Stimulated activated CD4-positive, alpha-beta T cell treated with anti-CD3 and anti-CD28 coated beads, Interleukin-15, amount 100 ng/mL, for 1 hour (primary cell): ENCODE data around the gene NMU.
"Not testable (repeated sequence)": the region's sequence is repeated elsewhere in the genome, so short reads cannot be mapped to it uniquely, and the experiment has no call there.

ENCODE experiments used
- DNase-seq, 2 donors: peaks; one replicate each; pipeline ENCODE4 v3.0.0-alpha.2; 2020; ENCODE audit warnings: low read depth in 1 of 2, low spot score in 1 of 2

The NMU gene

GRCh38 chr4:55635741-55636655, at the start of gene NMU:
NMU (minus strand) TSS chr4:55636298; CDS start chr4:55636192, 106 bp downstream.
- DNase-seq: no peak

- no peak for DNase-seq
Measured at GRCh38 chr4:55684276-55684675, 48.2 kb upstream of the NMU start.

GRCh38 chr4:55682797-55683196, 46.7 kb upstream of the NMU start:
- not testable (repeated sequence) for DNase-seq

GRCh38 chr4:55682295-55682694, 46.2 kb upstream of the NMU start:
- no peak for DNase-seq

GRCh38 chr4:55681430-55681829, 45.3 kb upstream of the NMU start:
- DNase-seq: no peak

GRCh38 chr4:55675196-55675793, 39.2 kb upstream of the NMU start:
- DNase-seq: no peak

- no peak for DNase-seq
Measured at GRCh38 chr4:55673424-55673823, 37.3 kb upstream of the NMU start.

GRCh38 chr4:55671667-55672066, 35.6 kb upstream of the NMU start:
- DNase-seq: no peak

- no peak for DNase-seq
Measured at GRCh38 chr4:55670695-55671094, 34.6 kb upstream of the NMU start.

GRCh38 chr4:55668449-55668848, 32.4 kb upstream of the NMU start:
- DNase-seq: no peak

- DNase-seq: no peak
Measured at GRCh38 chr4:55666535-55666934, 30.4 kb upstream of the NMU start.

GRCh38 chr4:55663145-55663544, 27.0 kb upstream of the NMU start:
- DNase-seq: no peak

GRCh38 chr4:55661398-55662056, 25.4 kb upstream of the NMU start:
- no peak for DNase-seq

- no peak for DNase-seq
Measured at GRCh38 chr4:55658657-55659056, 22.6 kb upstream of the NMU start.

GRCh38 chr4:55654131-55654530, 18.0 kb upstream of the NMU start:
- DNase-seq: no peak

- DNase-seq: no peak
Measured at GRCh38 chr4:55650483-55650882, 14.4 kb upstream of the NMU start.

GRCh38 chr4:55637272-55637820, 1.2 kb upstream of the NMU start:
- DNase-seq: no peak

- DNase-seq: no peak
Measured at GRCh38 chr4:55636656-55636999, 530 bp upstream of the NMU start.

GRCh38 chr4:55635282-55635681, 816 bp downstream of the NMU start:
- no peak for DNase-seq

- DNase-seq: no peak
Measured at GRCh38 chr4:55634417-55635128, 1.5 kb downstream of the NMU start.

- no peak for DNase-seq
Measured at GRCh38 chr4:55633903-55634302, 2.2 kb downstream of the NMU start.
